HepG2 (cell line): ENCODE measurements around the gene GALNT15. TPM values are rescaled to one million over a fixed set of nuclear protein-coding genes. Genes with fewer than 3 reads are reported as not detected.

Source experiments
- ATAC-seq: fragments of 200-7000 bp; cut with Tn5 transposase; 3 replicates; pipeline ENCODE4 v1.9.1; 2020; ENCODE audit warnings: mild to moderate bottlenecking, moderate library complexity
- BruUV-seq: library from RNA; stranded (reverse); fragments of 400-500 nt; replicated peaks from 2 replicates; lab custom pipeline; 2021; lab: Mats Ljungman, UMichigan
- CTCF ChIA-PET: fragments of 300-600 bp; formaldehyde crosslinking; extraction: SDS; loops from one replicate; lab custom pipeline; 2021; ENCODE audit warnings: low total read pairs, inconsistent platforms, low intra/inter-chr PET ratio; lab: Yijun Ruan, JAX
- POLR2A ChIA-PET: fragments of 350-600 bp; sonication (Branson Sonifier 250); formaldehyde crosslinking; loops from one replicate; lab custom pipeline; 2020; ENCODE audit warnings: antibody characterized with exemption, inconsistent platforms; lab: Yijun Ruan, JAX
- DNase-seq: peaks from one replicate; pipeline ENCODE4 v3.0.0-alpha.2; 2015; ENCODE audit warnings: low spot score
- FAIRE-seq: peaks from 3 replicates; lab custom pipeline; 2011; peaks lifted over from hg19 to GRCh38; lab: Jason Lieb, UNC
- H2AFZ ChIP-seq: one replicate; pipeline ENCODE4 v1.6.1; 2011; ENCODE audit warnings: low read length, inconsistent platforms
- H3K27ac ChIP-seq: fragments of 300-600 bp; 3 replicates; pipeline ENCODE4 v1.8.0; 2011; ENCODE audit warnings: mixed run types, mild to moderate bottlenecking, mixed read lengths, low read length, inconsistent platforms; ENCODE audit not compliant: insufficient read depth; ENCODE audit errors: extremely low read length
- H3K27me3 ChIP-seq, 2 experiments: fragments of 200-600 bp in 1 of 2; 2 replicates in 1 of 2; 3 replicates in 1 of 2; pipeline versions ENCODE4 v1.6.0 to v1.8.0; 2011; ENCODE audit warnings: low read length in 2 of 2, mild to moderate bottlenecking in 2 of 2, moderate library complexity in 2 of 2, inconsistent platforms in 1 of 2; ENCODE audit not compliant: insufficient read depth in 2 of 2, control insufficient read depth in 1 of 2
- H3K36me3 ChIP-seq, 2 experiments: fragments of 200-600 bp in 1 of 2; replicated peaks in 1 of 2; 2 replicates in 1 of 2; 3 replicates in 1 of 2; pipeline versions ENCODE4 v1.5.1 to v1.8.0; 2011; ENCODE audit warnings: low read length in 2 of 2, inconsistent platforms in 1 of 2; ENCODE audit not compliant: insufficient read depth in 2 of 2, control insufficient read depth in 1 of 2
- H3K4me1 ChIP-seq: 2 replicates; pipeline ENCODE4 v1.5.1; 2012; ENCODE audit warnings: low read length, inconsistent platforms; ENCODE audit not compliant: insufficient read depth
- H3K4me2 ChIP-seq: 2 replicates; pipeline ENCODE4 v1.6.0; 2011; ENCODE audit warnings: low read depth, low read length, inconsistent platforms
- H3K4me3 ChIP-seq, 3 experiments: fragments of 200-600 bp in 1 of 3; sonication (generic), shearing (Covaris generic) in 1 of 3; replicated peaks in 1 of 3; 2 replicates each; pipeline ENCODE4 v1.5.1; 2011 to 2016; ENCODE audit warnings: low read length in 3 of 3, inconsistent platforms in 2 of 3, low read depth in 2 of 3, mild to moderate bottlenecking in 2 of 3, control low read depth in 1 of 3, mixed read lengths in 1 of 3; ENCODE audit not compliant: insufficient read depth in 1 of 3
- H3K79me2 ChIP-seq: one replicate; pipeline ENCODE4 v1.6.1; 2011; ENCODE audit warnings: low read length, inconsistent platforms; ENCODE audit not compliant: insufficient read depth
- H3K9ac ChIP-seq: 2 replicates; pipeline ENCODE4 v1.6.0; 2011; ENCODE audit warnings: mild to moderate bottlenecking, low read depth, low read length, inconsistent platforms; ENCODE audit not compliant: insufficient read depth
- H3K9me3 ChIP-seq: 2 replicates; pipeline ENCODE4 v1.5.1; 2012; ENCODE audit warnings: mild to moderate bottlenecking, low read length
- H4K20me1 ChIP-seq: 2 replicates; pipeline ENCODE4 v1.6.0; 2011; ENCODE audit warnings: inconsistent platforms, mild to moderate bottlenecking, low read length, moderate library complexity; ENCODE audit not compliant: insufficient read depth
- FOXP1 ChIP-seq, 2 experiments: fragments of 450-650 bp in 1 of 2; IDR thresholded peaks; 2 replicates each; pipeline ENCODE4 v1.6.1; 2017 to 2018; ENCODE audit warnings: antibody characterized with exemption in 1 of 2
- KDM5A ChIP-seq: fragments of 200-600 bp; sonication (generic); IDR thresholded peaks from 2 replicates; pipeline ENCODE4 v1.7.0; 2018; ENCODE audit warnings: antibody characterized with exemption, mild to moderate bottlenecking, low read length, borderline replicate concordance
- PHF20 ChIP-seq: sonication (generic); formaldehyde crosslinking; IDR thresholded peaks from 2 replicates; pipeline ENCODE4 v1.5.0; 2020; ENCODE audit warnings: mild to moderate bottlenecking, missing genetic modification reagents
- PHF21A ChIP-seq: sonication (generic); formaldehyde crosslinking; IDR thresholded peaks from 2 replicates; pipeline ENCODE4 v1.5.0; 2020; ENCODE audit warnings: mild to moderate bottlenecking, missing genetic modification reagents
- SAFB2 ChIP-seq: sonication (generic); formaldehyde crosslinking; IDR thresholded peaks from 2 replicates; pipeline ENCODE4 v1.5.1; 2020; ENCODE audit warnings: missing genetic modification reagents, low read depth, mild to moderate bottlenecking, borderline replicate concordance
- UBTF ChIP-seq: sonication (generic); formaldehyde crosslinking; IDR thresholded peaks from 2 replicates; pipeline ENCODE4 v1.4.0; 2020; ENCODE audit warnings: mild to moderate bottlenecking, missing genetic modification reagents
- ZBTB20 ChIP-seq: sonication (generic); formaldehyde crosslinking; IDR thresholded peaks from 2 replicates; pipeline ENCODE4 v1.8.1; 2023; ENCODE audit warnings: missing genetic modification reagents, low read depth, mild to moderate bottlenecking, borderline replicate concordance
- ZNF343 ChIP-seq: sonication (generic); formaldehyde crosslinking; IDR thresholded peaks from 2 replicates; pipeline ENCODE4 v1.4.0; 2020; ENCODE audit warnings: mild to moderate bottlenecking, missing genetic modification reagents
- ZNF713 ChIP-seq: sonication (generic); formaldehyde crosslinking; IDR thresholded peaks from 2 replicates; pipeline ENCODE4 v1.4.0; 2020; ENCODE audit warnings: mild to moderate bottlenecking, missing genetic modification reagents
- WGBS: methylation state at CpG from one replicate; pipeline ENCODE4 v1.1.6; 2017; ENCODE audit warnings: low lambda C conversion rate; 5-methylcytosine and 5-hydroxymethylcytosine counted together
- in situ Hi-C: cut with HindIII; loops from 2 replicates; pipeline ENCODE4 v1.10.0; 2017; ENCODE audit warnings: low pct_unique_long_range_greater_than_20kb; ENCODE audit not compliant: extremely low pct_ligation_motif_present
- intact Hi-C: fragments of 100-400 bp; cut with micrococcal nuclease; formaldehyde crosslinking; loops from one replicate; pipeline ENCODE4 v1.10.0; 2022; ENCODE audit not compliant: unreplicated experiment
- polyA plus RNA-seq, 8 experiments: library from polyadenylated mRNA; depleted of rRNA in 3 of 8; stranded (reverse) in 7 of 8; unstranded in 1 of 8; fragments of >200 nt; fragmentation: Illumina TruSeq in 4 of 8; extraction: Trizol in 4 of 8; gene quantifications; 2 replicates each; pipeline versions ENCODE4 v1.2.1 to v1.2.3, GENCODE V29; 2011 to 2016; ENCODE audit warnings: low read depth in 4 of 8, missing spikeins in 1 of 8, mixed read lengths in 1 of 8; ENCODE audit not compliant: insufficient read depth in 1 of 8
- total RNA-seq, 5 experiments: library from RNA; depleted of rRNA; stranded (reverse); fragments of >200 nt; fragmentation: Illumina TruSeq; extraction: Trizol; gene quantifications; 2 replicates each; pipeline ENCODE4 v1.2.3, GENCODE V29; 2016; ENCODE audit warnings: low read depth in 1 of 5
- TF ChIP-seq, protein P1 (sequence below): sonication (generic); formaldehyde crosslinking; IDR thresholded peaks from 2 replicates; pipeline ENCODE4 v1.4.0; 2020; ENCODE audit warnings: mild to moderate bottlenecking, missing genetic modification reagents, borderline replicate concordance
- TF ChIP-seq, protein P2 (sequence below): sonication (generic); formaldehyde crosslinking; IDR thresholded peaks from 2 replicates; pipeline ENCODE4 v1.8.0; 2023; ENCODE audit warnings: mild to moderate bottlenecking, missing genetic modification reagents

GALNT15 gene
- total and polyA plus RNA-seq, 2 of the 13 experiments (the other 11 are each of a cell fraction or from before 2014, with no cell fraction given) = 0.02 to 0.04 TPM

- intact Hi-C loops (no loop called here), in situ Hi-C loops (no loop called here)
- Histone ChIP-seq H2AFZ (no peak overlapping the region), H3K27ac (no peak overlapping the region), H3K79me2 (no peaks in the 10 kb centered on the region), H3K9ac (no peak overlapping the region), H3K27me3 (peaks cover 0 to 17% of the 10 kb centered on the region in 2 experiments; a peak in 2 of 5 replicates), H3K4me3 (no peak overlapping the region), H3K4me1 (no peaks in the 10 kb centered on the region), H3K36me3 (no peaks in the 10 kb centered on the region), H4K20me1 (no peaks in the 10 kb centered on the region), H3K4me2 (no peak overlapping the region), H3K9me3 (no peaks in the 10 kb centered on the region)
- FAIRE-seq = no peak
- DNase-seq = no peak
- ChIA-PET POLR2A (no interaction called here), CTCF (no interaction called here)
- BruUV-seq = no TSS peak
- no peak for ATAC-seq
- no peak for TF ChIP-seq ZNF343 (CRISPR knock-in tag)
- no peak for TF ChIP-seq UBTF (CRISPR knock-in tag)
- TF ChIP-seq, protein P1, sequence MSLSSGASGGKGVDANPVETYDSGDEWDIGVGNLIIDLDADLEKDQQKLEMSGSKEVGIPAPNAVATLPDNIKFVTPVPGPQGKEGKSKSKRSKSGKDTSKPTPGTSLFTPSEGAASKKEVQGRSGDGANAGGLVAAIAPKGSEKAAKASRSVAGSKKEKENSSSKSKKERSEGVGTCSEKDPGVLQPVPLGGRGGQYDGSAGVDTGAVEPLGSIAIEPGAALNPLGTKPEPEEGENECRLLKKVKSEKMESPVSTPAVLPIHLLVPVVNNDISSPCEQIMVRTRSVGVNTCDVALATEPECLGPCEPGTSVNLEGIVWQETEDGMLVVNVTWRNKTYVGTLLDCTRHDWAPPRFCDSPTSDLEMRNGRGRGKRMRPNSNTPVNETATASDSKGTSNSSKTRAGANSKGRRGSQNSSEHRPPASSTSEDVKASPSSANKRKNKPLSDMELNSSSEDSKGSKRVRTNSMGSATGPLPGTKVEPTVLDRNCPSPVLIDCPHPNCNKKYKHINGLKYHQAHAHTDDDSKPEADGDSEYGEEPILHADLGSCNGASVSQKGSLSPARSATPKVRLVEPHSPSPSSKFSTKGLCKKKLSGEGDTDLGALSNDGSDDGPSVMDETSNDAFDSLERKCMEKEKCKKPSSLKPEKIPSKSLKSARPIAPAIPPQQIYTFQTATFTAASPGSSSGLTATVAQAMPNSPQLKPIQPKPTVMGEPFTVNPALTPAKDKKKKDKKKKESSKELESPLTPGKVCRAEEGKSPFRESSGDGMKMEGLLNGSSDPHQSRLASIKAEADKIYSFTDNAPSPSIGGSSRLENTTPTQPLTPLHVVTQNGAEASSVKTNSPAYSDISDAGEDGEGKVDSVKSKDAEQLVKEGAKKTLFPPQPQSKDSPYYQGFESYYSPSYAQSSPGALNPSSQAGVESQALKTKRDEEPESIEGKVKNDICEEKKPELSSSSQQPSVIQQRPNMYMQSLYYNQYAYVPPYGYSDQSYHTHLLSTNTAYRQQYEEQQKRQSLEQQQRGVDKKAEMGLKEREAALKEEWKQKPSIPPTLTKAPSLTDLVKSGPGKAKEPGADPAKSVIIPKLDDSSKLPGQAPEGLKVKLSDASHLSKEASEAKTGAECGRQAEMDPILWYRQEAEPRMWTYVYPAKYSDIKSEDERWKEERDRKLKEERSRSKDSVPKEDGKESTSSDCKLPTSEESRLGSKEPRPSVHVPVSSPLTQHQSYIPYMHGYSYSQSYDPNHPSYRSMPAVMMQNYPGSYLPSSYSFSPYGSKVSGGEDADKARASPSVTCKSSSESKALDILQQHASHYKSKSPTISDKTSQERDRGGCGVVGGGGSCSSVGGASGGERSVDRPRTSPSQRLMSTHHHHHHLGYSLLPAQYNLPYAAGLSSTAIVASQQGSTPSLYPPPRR (CRISPR knock-in tag) = no peak
- no peak for TF ChIP-seq PHF20
- no peak for TF ChIP-seq ZNF713 (CRISPR knock-in tag)
- TF ChIP-seq, protein P2, sequence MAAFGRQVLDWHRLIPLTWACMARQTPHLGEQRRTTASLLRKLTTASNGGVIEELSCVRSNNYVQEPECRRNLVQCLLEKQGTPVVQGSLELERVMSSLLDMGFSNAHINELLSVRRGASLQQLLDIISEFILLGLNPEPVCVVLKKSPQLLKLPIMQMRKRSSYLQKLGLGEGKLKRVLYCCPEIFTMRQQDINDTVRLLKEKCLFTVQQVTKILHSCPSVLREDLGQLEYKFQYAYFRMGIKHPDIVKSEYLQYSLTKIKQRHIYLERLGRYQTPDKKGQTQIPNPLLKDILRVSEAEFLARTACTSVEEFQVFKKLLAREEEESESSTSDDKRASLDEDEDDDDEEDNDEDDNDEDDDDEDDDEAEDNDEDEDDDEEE (CRISPR knock-in tag) = no peak
- TF ChIP-seq FOXP1 (IDR thresholded peaks at IDR 0.05) = no peak
- TF ChIP-seq FOXP1 (CRISPR knock-in tag; IDR thresholded peaks at IDR 0.05) = no peak
- TF ChIP-seq KDM5A = no peak
- no peak for TF ChIP-seq ZBTB20 (CRISPR knock-in tag)
- no peak for TF ChIP-seq SAFB2 (CRISPR knock-in tag)
- no peak for TF ChIP-seq PHF21A (CRISPR knock-in tag)
- WGBS = 36% methylated on average over 9 of the region's 9 CpGs
Observed at GRCh38 chr3:16211176-16211904, 36.9 kb downstream of the GALNT15 start.
